MM.1S (cell line): Measurements from ENCODE around the gene ATF2.
"Not testable (repeated sequence)": the region's sequence is repeated elsewhere in the genome, so short reads cannot be mapped to it uniquely, and the experiment has no call there.

ENCODE experiments used
- EZH2 ChIP-seq: fragments of 300-600 bp; sonication (generic); optimal IDR thresholded peaks from 2 replicates; pipeline ENCODE3; 2017; ENCODE audit warnings: low read depth, mild to moderate bottlenecking, antibody characterized with exemption, low read length, mixed read lengths
- EZH2phosphoT487 ChIP-seq: fragments of 300-600 bp; sonication (generic); IDR thresholded peaks from 2 replicates; pipeline ENCODE4 v1.6.1; 2018; ENCODE audit warnings: antibody characterized with exemption, low read length
- TF ChIP-seq, protein P1 (sequence below): fragments of 300-600 bp; sonication (generic); IDR thresholded peaks from 2 replicates; pipeline ENCODE4 v1.5.1; 2016; ENCODE audit warnings: antibody characterized with exemption, low read length, mixed read lengths

- TF ChIP-seq, protein P1, sequence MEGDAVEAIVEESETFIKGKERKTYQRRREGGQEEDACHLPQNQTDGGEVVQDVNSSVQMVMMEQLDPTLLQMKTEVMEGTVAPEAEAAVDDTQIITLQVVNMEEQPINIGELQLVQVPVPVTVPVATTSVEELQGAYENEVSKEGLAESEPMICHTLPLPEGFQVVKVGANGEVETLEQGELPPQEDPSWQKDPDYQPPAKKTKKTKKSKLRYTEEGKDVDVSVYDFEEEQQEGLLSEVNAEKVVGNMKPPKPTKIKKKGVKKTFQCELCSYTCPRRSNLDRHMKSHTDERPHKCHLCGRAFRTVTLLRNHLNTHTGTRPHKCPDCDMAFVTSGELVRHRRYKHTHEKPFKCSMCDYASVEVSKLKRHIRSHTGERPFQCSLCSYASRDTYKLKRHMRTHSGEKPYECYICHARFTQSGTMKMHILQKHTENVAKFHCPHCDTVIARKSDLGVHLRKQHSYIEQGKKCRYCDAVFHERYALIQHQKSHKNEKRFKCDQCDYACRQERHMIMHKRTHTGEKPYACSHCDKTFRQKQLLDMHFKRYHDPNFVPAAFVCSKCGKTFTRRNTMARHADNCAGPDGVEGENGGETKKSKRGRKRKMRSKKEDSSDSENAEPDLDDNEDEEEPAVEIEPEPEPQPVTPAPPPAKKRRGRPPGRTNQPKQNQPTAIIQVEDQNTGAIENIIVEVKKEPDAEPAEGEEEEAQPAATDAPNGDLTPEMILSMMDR: not testable (repeated sequence)
- TF ChIP-seq EZH2, EZH2phosphoT487: not testable (repeated sequence)
Measured at GRCh38 chr2:175108091-175108490, 59.9 kb downstream of the ATF2 start.
